HL-60 (cell line): ENCODE results near the gene TSHZ3.

Experiments used
- CTCF ChIP-seq: IDR thresholded peaks from one replicate; pipeline ENCODE4 v1.5.1; 2011; ENCODE audit warnings: low read length, control low read depth, inconsistent platforms; ENCODE audit not compliant: insufficient read depth
- GABPA ChIP-seq: IDR thresholded peaks from 2 replicates; pipeline ENCODE4 v1.6.1; 2012; ENCODE audit warnings: low read depth
- POLR2AphosphoS5 ChIP-seq: IDR thresholded peaks from 2 replicates; pipeline ENCODE4 v1.6.1; 2012; ENCODE audit warnings: low read depth
- REST ChIP-seq: IDR thresholded peaks from 2 replicates; pipeline ENCODE4 v1.6.1; 2012; ENCODE audit warnings: low read depth; ENCODE audit not compliant: insufficient replicate concordance
- SPI1 ChIP-seq: IDR thresholded peaks from 2 replicates; pipeline ENCODE4 v1.6.1; 2012; ENCODE audit warnings: low read depth, mild to moderate bottlenecking, borderline replicate concordance

GRCh38 chr19:31361728-31362127, 12.5 kb upstream of the TSHZ3 start:
- TF ChIP-seq CTCF (no peak), REST (no peak), GABPA (no peak), POLR2AphosphoS5 (no peak), SPI1 (no peak)
